Fibroblast of gingiva (primary cell): ENCODE data around the gene TMEM259.
A peak's percentile ranks its signal among the peaks of the same experiment; 100 is the strongest.

Experiments used
- DNase-seq: peaks from one replicate; pipeline ENCODE4 v3.0.0-alpha.2; 2011; ENCODE audit warnings: low read depth

The TMEM259 gene

GRCh38 chr19:986083-986482, 34.8 kb downstream of the TMEM259 start:
- DNase-seq, result no peak

- peak; percentile 82 for DNase-seq
Observed at GRCh38 chr19:984165-984967, 36.6 kb downstream of the TMEM259 start, which contains the start of gene WDR18. Gene WDR18, plus strand, starts transcription at chr19:984345. Its CDS starts 9 bp downstream, at chr19:984354.

GRCh38 chr19:982567-983170, 38.3 kb downstream of the TMEM259 start:
- DNase-seq, result peak; percentile 36

GRCh38 chr19:980133-980998, 40.6 kb downstream of the TMEM259 start:
- no peak for DNase-seq

- DNase-seq, result no peak
Observed at GRCh38 chr19:979318-979741, 41.6 kb downstream of the TMEM259 start.

GRCh38 chr19:977058-977464, 43.9 kb downstream of the TMEM259 start:
- DNase-seq, result no peak

- DNase-seq, result no peak
Observed at GRCh38 chr19:976476-976875, 44.4 kb downstream of the TMEM259 start.

- DNase-seq, result no peak
Observed at GRCh38 chr19:974564-975257, 46.2 kb downstream of the TMEM259 start.

GRCh38 chr19:973726-974563, 47.0 kb downstream of the TMEM259 start:
- DNase-seq, result no peak

GRCh38 chr19:972281-972680, 48.6 kb downstream of the TMEM259 start:
- no peak for DNase-seq

- DNase-seq, result no peak
Observed at GRCh38 chr19:971795-972194, 49.1 kb downstream of the TMEM259 start.

- DNase-seq, result no peak
Observed at GRCh38 chr19:970695-971094, 50.2 kb downstream of the TMEM259 start.

- no peak for DNase-seq
Observed at GRCh38 chr19:966485-967088, 54.3 kb downstream of the TMEM259 start.

GRCh38 chr19:964761-965694, 55.9 kb downstream of the TMEM259 start:
- no peak for DNase-seq

- no peak for DNase-seq
Observed at GRCh38 chr19:964116-964520, 56.8 kb downstream of the TMEM259 start.

GRCh38 chr19:963486-963951, 57.4 kb downstream of the TMEM259 start:
- DNase-seq, result no peak

GRCh38 chr19:962683-963400, 58.1 kb downstream of the TMEM259 start:
- DNase-seq, result no peak

GRCh38 chr19:961866-962620, 58.9 kb downstream of the TMEM259 start:
- DNase-seq, result no peak
